Sciatic nerve (tissue), 2 donors: Measurements from ENCODE around the gene HDAC4. TPM values are rescaled to one million over a fixed set of nuclear protein-coding genes. Genes with fewer than 3 reads are reported as not detected.

Experiments used
- ATAC-seq: fragments of 200-7000 bp; cut with Tn5 transposase; one replicate; pipeline ENCODE4 v1.9.1; 2020; ENCODE audit warnings: mild to moderate bottlenecking, moderate library complexity
- DNase-seq: peaks from one replicate; pipeline ENCODE4 v3.0.0-alpha.2; 2020; ENCODE audit warnings: low spot score
- intact Hi-C: fragments of 100-400 bp; cut with DNase I; formaldehyde crosslinking; loops from one replicate; pipeline ENCODE4 v1.14.2; 2022
- total RNA-seq: library from RNA; stranded (reverse); fragmentation: NEBNext Ultra II Directional; extraction: Animal tissue kit (Norgen Biotek cat#: 25700); gene quantifications from one replicate; pipeline ENCODE4 v1.2.1, GENCODE V29; 2021
- donor health status: DM: no; HTN: no; CAD: no.
- donor health status: DM: no; HTN: no; CAD: no.

The HDAC4 gene
- total RNA-seq, 1 donor from 2014 or later, result 99.5 TPM

GRCh38 chr2:239269173-239269885, 131.5 kb downstream of the HDAC4 start:
- DNase-seq (no peak), ATAC-seq (no peak)
- intact Hi-C loops, result no loop called here

DNA sequence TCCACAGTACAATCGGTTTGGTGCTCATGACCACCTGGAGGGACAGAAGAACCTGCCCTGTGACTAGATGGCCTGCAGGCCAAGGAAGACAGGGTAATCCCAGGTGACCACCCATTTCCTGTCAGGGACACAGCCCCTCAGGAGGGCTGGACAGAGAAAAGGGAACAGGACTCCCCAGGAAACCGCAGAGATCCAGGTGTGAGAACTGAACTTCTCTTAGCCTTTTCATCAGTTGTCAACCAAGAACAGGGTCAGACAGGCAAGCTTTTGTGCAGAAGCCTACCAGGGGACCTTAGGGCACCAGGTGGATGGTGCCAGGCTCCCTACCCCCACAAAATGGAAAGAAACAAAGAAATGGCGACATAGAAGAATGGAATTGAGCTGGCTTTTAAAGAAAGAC, 132.3 kb downstream of the HDAC4 start:
- DNase-seq, result no peak
- intact Hi-C loops, result no loop called here
- no peak for ATAC-seq

- intact Hi-C loops, result no loop called here
Measured at GRCh38 chr2:239268082-239268481, 132.7 kb downstream of the HDAC4 start.

DNA sequence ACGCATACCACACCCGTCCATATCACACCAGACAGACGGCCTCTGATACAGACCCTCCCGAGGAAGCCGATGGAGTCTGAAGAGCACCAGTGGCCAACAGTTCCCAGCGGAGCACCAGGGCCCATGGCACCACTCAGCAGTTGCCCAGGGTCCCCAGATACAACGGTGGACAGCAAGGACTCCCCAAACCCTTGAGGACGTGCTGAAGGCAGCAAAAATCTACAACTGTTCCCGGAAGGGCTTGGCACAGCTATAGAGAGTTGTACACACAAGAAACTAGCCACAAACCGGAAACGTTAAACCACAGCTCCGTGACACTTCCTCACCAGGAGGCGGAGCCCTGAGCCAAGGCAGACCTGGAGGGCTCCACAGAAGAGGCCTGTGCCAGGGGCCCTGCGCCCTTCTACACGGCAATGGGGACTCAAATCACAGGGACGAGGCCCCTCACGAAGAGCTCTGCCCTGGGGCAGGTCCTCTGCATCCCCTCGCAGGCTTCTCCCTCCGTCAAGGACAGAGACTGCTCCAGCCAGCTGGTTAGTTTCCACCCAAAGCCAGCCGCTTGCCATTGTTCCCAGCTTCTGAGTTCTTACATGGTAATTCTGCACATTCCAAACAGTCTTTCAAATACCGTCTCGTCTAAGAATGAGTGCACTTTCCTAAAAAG, 133.4 kb downstream of the HDAC4 start:
- intact Hi-C loops, result no loop called here
- DNase-seq, result no peak
- peak; percentile 58 for ATAC-seq

More at GRCh38 chr2:239268082-239268481, 132.7 kb downstream of the HDAC4 start:
- ATAC-seq (no peak), DNase-seq (peak; percentile 68)

- intact Hi-C loops, result no loop called here
- no peak for ATAC-seq
- no peak for DNase-seq
Measured at GRCh38 chr2:239266779-239267287, 134.0 kb downstream of the HDAC4 start.

GRCh38 chr2:239266434-239266766, 134.4 kb downstream of the HDAC4 start:
- ATAC-seq, result no peak
- intact Hi-C loops, result no loop called here
- DNase-seq, result no peak

- ATAC-seq (no peak), DNase-seq (no peak)
- intact Hi-C loops, result no loop called here
Measured at GRCh38 chr2:239265681-239266433, 135.0 kb downstream of the HDAC4 start.

DNA sequence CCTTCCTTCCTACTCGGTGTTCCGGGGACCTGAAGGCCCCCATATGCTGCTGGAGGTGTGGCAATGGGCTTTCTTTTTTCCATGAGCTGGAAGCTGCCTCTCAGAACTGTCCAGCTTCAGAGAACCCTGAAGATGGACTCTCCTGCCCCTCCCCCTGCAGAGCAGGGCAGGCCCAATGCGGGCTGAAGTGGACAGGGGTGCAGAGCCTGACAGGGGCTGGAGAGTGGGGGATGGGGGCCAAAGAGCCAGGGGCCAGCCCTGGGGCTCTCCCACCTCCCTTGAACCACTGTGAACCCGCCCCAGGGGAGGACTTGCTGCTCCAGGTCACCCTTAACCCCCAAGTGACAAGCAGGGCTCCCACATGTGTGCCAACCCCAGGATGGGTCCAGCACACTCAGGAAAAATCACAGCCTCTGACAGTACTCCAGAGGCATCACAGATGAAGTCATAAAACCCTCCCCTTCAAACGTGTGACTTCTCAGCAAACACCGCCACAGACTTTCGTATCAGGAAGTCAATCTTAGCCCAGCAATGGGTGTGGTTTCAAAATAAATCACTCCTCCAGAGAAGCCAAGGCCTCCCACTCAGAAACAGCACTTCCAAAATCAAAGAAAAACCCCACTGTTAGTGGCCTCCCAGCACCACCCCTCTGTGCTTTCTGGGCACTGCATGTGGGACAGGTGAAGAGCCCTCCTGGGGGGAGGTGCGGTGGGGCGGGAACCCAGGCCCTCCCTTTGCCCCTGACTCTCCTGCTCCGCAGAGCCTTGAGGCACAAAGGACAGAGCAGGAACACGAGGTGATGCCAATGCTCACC, 135.8 kb downstream of the HDAC4 start:
- intact Hi-C loops, result no loop called here

DNA sequence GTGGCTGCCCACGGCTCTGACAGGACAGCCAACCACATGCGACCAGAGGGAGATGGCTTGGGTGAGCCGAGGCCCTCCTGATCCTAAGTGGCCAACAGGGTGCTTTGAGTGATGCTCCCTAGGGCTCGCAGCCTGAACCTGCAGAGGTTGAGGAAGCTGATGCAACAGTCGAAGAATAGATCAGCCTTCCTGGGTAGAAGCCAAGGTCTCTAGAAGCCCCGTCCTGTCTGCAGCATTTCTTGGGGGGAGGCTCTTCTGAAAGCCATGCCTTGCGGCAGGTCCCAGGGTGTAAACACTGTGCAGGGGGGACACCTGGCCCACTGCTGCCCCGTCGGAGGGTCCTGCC, 136.4 kb downstream of the HDAC4 start:
- ATAC-seq (peak; percentile 35), DNase-seq (no peak)
- intact Hi-C loops, result no loop called here

More for the DNA sequence above, 135.8 kb downstream of the HDAC4 start:
- DNase-seq, result no peak
- peak; percentile 58 for ATAC-seq

DNA sequence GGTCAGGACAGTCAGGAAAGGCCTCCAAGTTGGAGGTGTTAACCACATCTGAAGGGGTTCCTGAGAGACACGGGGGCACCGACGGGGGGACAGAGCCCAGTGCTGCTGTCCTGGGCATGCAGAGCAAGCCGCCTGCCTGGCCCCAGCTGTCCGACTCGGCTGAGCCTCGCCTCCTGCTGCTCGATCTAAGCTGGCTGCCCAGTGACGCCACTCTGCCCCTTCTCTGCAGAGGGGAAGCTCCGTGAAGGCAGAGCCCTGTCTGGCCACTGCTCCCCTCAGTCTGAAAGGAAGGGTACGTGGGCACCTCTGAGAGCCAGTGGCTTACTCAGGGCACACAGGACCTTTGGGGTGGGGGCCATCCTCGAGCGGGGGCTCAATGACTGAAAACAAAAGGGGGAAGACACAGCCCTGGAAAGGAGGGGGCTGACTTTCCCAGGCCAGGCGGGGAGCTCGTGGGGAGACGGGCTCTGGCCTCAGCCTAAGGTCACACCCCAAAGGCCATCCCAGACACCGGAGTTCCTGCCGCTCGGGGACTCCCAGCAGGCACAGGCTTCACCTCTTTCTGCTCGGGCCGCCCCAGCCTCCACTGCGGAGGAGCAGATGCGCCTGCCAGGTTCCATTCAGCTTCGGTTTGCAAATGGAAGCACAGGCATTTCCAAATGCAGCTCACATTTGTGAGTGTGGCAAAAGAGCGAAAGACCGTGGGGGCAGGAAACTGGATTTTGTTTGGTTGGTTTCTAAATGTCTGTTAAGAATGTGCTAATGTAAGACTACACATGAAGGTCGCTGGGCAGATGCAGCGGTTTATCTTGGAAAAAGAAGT, 136.9 kb downstream of the HDAC4 start:
- ATAC-seq (peak; percentile 40), DNase-seq (no peak)
- intact Hi-C loops, result no loop called here

DNA sequence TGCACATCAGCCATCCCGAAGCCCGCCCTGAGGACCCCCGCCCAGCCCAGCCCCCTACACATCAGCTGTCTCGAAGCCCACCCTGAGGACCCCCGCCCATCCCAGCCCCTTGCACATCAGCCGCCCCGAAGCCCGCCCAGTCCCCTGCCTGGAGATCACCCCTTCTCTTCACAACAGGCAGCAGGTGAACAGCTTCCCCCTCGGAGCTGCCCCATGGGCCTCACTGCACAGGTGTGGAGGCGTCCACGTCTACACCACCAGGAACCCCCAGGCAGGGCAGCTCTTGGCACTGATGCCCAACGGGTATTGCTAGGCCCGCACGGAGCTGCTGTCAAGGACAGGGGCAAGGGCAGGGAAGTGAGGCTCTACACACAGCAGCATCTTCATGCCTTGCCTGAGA, 137.6 kb downstream of the HDAC4 start:
- intact Hi-C loops, result no loop called here

DNA sequence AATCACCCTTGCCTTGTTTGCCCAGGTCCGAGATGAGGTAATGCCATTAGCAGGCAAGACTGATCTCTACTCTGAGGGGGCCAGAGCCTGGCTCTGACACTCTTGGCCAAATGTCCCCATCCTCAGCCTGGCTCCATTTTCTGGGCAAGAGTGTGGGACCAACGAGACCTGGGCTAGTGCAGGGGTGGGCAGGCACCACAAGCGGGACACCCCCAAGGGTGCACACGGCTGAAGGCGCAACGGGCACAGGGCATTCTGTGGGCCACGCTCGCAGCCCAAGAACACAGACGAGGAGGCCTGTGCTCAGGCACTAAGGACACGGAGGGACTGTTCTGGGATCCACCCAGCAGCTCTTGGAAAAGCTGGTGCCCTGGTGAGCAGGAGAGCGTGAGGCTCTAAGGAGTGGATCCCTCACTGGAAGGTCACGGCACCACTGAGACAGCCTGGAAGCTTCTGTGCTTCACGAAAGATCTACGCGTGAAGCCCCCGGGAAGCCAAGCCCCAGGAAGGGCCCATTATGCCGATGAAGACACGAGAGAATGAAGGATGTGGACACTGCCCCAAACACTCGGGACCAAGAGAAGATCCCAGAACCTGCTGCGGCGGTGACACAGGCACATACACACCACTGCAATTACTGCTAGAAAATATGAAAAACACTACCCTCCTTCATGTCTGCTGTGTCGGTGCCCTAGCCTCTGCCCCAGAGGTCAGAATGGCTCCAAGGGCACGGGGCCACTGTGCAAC, 138.2 kb downstream of the HDAC4 start:
- ATAC-seq (peak; percentile 35), DNase-seq (peak; percentile 60)
- intact Hi-C loops, result no loop called here

More for the DNA sequence above, 137.6 kb downstream of the HDAC4 start:
- no peak for DNase-seq
- ATAC-seq, result no peak

GRCh38 chr2:239261796-239262483, 138.9 kb downstream of the HDAC4 start:
- ATAC-seq, result peak; percentile 1
- intact Hi-C loops, result no loop called here

GRCh38 chr2:239261356-239261755, 139.5 kb downstream of the HDAC4 start:
- intact Hi-C loops, result no loop called here
- ATAC-seq (no peak), DNase-seq (no peak)

More at GRCh38 chr2:239261796-239262483, 138.9 kb downstream of the HDAC4 start:
- no peak for DNase-seq

DNA sequence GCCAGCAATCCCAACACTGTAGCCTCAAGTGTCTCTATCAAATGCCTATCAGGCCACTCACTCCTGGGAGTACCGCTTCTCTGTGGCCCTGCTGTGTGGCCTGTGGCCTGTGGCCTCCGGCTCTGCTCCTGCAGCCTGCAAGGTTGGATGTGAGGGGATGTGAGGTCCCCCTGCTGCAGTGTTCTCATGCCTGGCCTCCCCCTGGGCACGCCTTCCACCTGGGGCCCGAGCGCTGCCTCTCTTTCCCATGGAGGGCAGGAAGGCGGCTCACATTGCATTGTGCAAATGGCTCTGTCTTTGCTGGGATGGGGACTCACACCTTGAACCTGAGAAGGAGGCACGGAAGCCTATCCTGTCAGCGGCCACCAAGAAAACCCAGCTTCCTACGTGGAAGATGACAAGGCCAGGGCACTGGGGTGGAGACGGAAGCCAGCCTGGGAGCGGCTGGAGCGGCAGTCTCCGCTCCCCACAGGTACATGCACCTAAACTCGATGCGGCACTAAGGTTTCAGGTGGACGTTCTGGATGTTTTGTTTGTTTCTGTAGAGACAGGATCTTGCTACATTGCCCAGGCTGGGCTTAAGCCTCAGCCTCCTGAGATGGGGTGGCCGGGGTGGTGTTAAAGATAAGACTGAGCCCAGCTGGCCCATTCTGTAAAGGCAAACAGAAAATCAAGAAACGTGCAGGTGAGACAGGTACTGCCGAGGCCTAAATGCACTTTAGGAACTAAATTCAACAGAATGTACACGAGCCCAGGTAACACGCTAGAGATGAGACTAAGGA, 140.1 kb downstream of the HDAC4 start:
- peak; percentile 42 for DNase-seq
- intact Hi-C loops, result no loop called here
- ATAC-seq, result no peak

DNA sequence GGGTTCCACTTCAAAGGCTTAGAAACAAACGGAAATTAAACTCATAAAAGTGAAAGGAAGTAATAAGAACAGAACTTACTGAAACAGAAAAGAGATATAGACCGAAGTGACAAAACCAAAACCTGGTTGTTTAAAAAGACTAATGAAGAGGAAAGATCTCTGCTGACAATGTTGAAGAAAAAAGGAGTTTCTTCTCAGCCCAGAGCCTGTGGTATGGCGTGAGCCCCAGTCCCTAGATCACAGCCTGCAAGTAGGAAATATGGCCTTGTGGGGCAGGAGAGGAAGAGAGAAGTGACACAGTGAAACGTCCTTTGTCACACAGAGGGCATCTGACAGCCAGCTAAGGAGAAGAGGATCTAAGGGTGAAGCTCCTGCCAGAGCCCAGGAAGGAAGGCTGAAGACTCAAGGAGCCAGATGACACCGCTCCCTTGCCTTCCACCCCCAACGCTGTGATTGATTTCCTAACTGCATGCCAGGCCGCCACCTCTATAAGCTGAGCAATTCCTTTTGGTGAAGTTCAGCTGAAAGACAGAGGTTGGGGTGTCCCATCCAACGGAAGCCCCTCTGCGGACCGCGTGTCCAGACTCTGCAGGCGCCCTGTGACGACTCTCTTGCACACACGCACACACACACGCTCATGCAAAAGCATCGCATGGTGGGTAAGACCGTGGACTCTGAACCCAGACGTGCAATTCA, 141.1 kb downstream of the HDAC4 start:
- intact Hi-C loops, result no loop called here
- DNase-seq (peak; percentile 52), ATAC-seq (no peak)
